Duodenal mucosa (tissue), 2 donors: Measurements from ENCODE around the gene IL1RL1.

ENCODE experiments used
- H3K27ac ChIP-seq: one replicate; pipeline ENCODE4 v1.7.0; 2013; ENCODE audit warnings: low read depth, low read length
- H3K27me3 ChIP-seq, 2 donors: one replicate each; pipeline ENCODE4 v1.7.0; 2013; ENCODE audit warnings: low read length in 2 of 2, control low read depth in 1 of 2; ENCODE audit not compliant: insufficient read depth in 2 of 2, control insufficient read depth in 1 of 2
- H3K36me3 ChIP-seq, 2 donors: one replicate each; pipeline ENCODE4 v1.7.0; 2013; ENCODE audit warnings: low read length in 2 of 2, control low read depth in 1 of 2; ENCODE audit not compliant: insufficient read depth in 2 of 2, control insufficient read depth in 1 of 2
- H3K4me1 ChIP-seq, 2 donors: one replicate each; pipeline ENCODE4 v1.7.0; 2013; ENCODE audit warnings: low read length in 2 of 2, control low read depth in 1 of 2; ENCODE audit not compliant: insufficient read depth in 2 of 2, control insufficient read depth in 1 of 2
- H3K4me3 ChIP-seq, 2 donors: one replicate each; pipeline ENCODE4 v1.7.0; 2013; ENCODE audit warnings: low read length in 2 of 2, low read depth in 1 of 2
- H3K9ac ChIP-seq, 2 donors: one replicate each; pipeline ENCODE4 v1.7.0; 2013; ENCODE audit warnings: low read length in 2 of 2, low read depth in 1 of 2
- H3K9me3 ChIP-seq, 2 donors: one replicate each; pipeline ENCODE4 v1.7.0; 2013; ENCODE audit warnings: low read length in 2 of 2, control low read depth in 1 of 2; ENCODE audit not compliant: control insufficient read depth in 1 of 2

Gene IL1RL1

GRCh38 chr2:102290594-102290993 is 20.8 kb upstream of the IL1RL1 start:
- Histone ChIP-seq H3K27ac (no peak overlapping the region), H3K4me1 (no peaks in the 10 kb centered on the region), H3K9ac (no peak overlapping the region), H3K36me3 (no peaks in the 10 kb centered on the region), H3K27me3 (no peaks in the 10 kb centered on the region), H3K9me3 (no peaks in the 10 kb centered on the region), H3K4me3 (no peak overlapping the region)

- Histone ChIP-seq H3K4me3 (no peak overlapping the region), H3K27ac (no peak overlapping the region), H3K4me1 (no peaks in the 10 kb centered on the region), H3K27me3 (no peaks in the 10 kb centered on the region), H3K9ac (no peak overlapping the region), H3K9me3 (no peaks in the 10 kb centered on the region), H3K36me3 (no peaks in the 10 kb centered on the region)
Measured at GRCh38 chr2:102291319-102292075, 19.9 kb upstream of the IL1RL1 start.

- no peaks in the 10 kb centered on the region for H3K9me3 ChIP-seq
- H3K27ac ChIP-seq, result no peak overlapping the region
- no peaks in the 10 kb centered on the region for H3K36me3 ChIP-seq
- no peak overlapping the region for H3K9ac ChIP-seq
- H3K4me3 ChIP-seq, result no peak overlapping the region
- no peaks in the 10 kb centered on the region for H3K27me3 ChIP-seq
- no peaks in the 10 kb centered on the region for H3K4me1 ChIP-seq
Measured at GRCh38 chr2:102294802-102295489, 16.4 kb upstream of the IL1RL1 start.

GRCh38 chr2:102295566-102295965 is 15.8 kb upstream of the IL1RL1 start:
- Histone ChIP-seq H3K36me3 (no peaks in the 10 kb centered on the region), H3K9me3 (no peaks in the 10 kb centered on the region), H3K9ac (no peak overlapping the region), H3K4me1 (no peaks in the 10 kb centered on the region), H3K4me3 (no peak overlapping the region), H3K27ac (no peak overlapping the region), H3K27me3 (no peaks in the 10 kb centered on the region)

- no peak overlapping the region for H3K27ac ChIP-seq
- H3K27me3 ChIP-seq, result no peaks in the 10 kb centered on the region
- H3K4me3 ChIP-seq, result no peak overlapping the region
- no peak overlapping the region for H3K9ac ChIP-seq
- H3K9me3 ChIP-seq, result no peaks in the 10 kb centered on the region
- no peaks in the 10 kb centered on the region for H3K36me3 ChIP-seq
- H3K4me1 ChIP-seq, result no peaks in the 10 kb centered on the region
Measured at GRCh38 chr2:102296449-102296848, 14.9 kb upstream of the IL1RL1 start.

- no peak overlapping the region for H3K9ac ChIP-seq
- H3K9me3 ChIP-seq, result no peaks in the 10 kb centered on the region
- no peak overlapping the region for H3K27ac ChIP-seq
- H3K36me3 ChIP-seq, result no peaks in the 10 kb centered on the region
- no peaks in the 10 kb centered on the region for H3K4me1 ChIP-seq
- no peak overlapping the region for H3K4me3 ChIP-seq
- H3K27me3 ChIP-seq, result no peaks in the 10 kb centered on the region
Measured at GRCh38 chr2:102297891-102298290, 13.5 kb upstream of the IL1RL1 start.

GRCh38 chr2:102301867-102302362 is 9.4 kb upstream of the IL1RL1 start:
- no peak overlapping the region for H3K9ac ChIP-seq
- H3K4me3 ChIP-seq, result no peak overlapping the region
- no peaks in the 10 kb centered on the region for H3K36me3 ChIP-seq
- H3K27ac ChIP-seq, result no peak overlapping the region
- H3K4me1 ChIP-seq, result no peaks in the 10 kb centered on the region
- no peaks in the 10 kb centered on the region for H3K9me3 ChIP-seq
- peaks cover 3 to 8% of the 10 kb centered on the region in 2 donors for H3K27me3 ChIP-seq

- no peak overlapping the region for H3K27ac ChIP-seq
- no peaks in the 10 kb centered on the region for H3K9me3 ChIP-seq
- no peak overlapping the region for H3K4me3 ChIP-seq
- H3K4me1 ChIP-seq, result no peaks in the 10 kb centered on the region
- no peak overlapping the region for H3K9ac ChIP-seq
- peaks cover 3 to 8% of the 10 kb centered on the region in 2 donors for H3K27me3 ChIP-seq
- H3K36me3 ChIP-seq, result no peaks in the 10 kb centered on the region
Measured at GRCh38 chr2:102302458-102302857, 8.9 kb upstream of the IL1RL1 start.

GRCh38 chr2:102303589-102303988 is 7.8 kb upstream of the IL1RL1 start:
- Histone ChIP-seq H3K4me1 (no peaks in the 10 kb centered on the region), H3K9ac (no peak overlapping the region), H3K4me3 (no peak overlapping the region), H3K36me3 (no peaks in the 10 kb centered on the region), H3K9me3 (no peaks in the 10 kb centered on the region), H3K27ac (no peak overlapping the region), H3K27me3 (peaks cover 3 to 8% of the 10 kb centered on the region in 2 donors)

- Histone ChIP-seq H3K36me3 (no peaks in the 10 kb centered on the region), H3K4me3 (no peak overlapping the region), H3K27ac (no peak overlapping the region), H3K9ac (no peak overlapping the region), H3K27me3 (peaks cover 3 to 8% of the 10 kb centered on the region in 2 donors), H3K9me3 (no peaks in the 10 kb centered on the region), H3K4me1 (no peaks in the 10 kb centered on the region)
Measured at GRCh38 chr2:102304268-102304667, 7.1 kb upstream of the IL1RL1 start.
